HepG2 (cell line): Measurements from ENCODE around the gene KLHL12. TPM values are rescaled to one million over a fixed set of nuclear protein-coding genes. Genes with fewer than 3 reads are reported as not detected.

ENCODE experiments used
- BORCS8-MEF2B ChIP-seq: sonication (generic); formaldehyde crosslinking; IDR thresholded peaks from 2 replicates; pipeline ENCODE4 v1.8.0; 2022; ENCODE audit warnings: mild to moderate bottlenecking, missing genetic modification reagents
- EHMT2 ChIP-seq: fragments of 200-600 bp; sonication (generic); IDR thresholded peaks from 2 replicates; pipeline ENCODE4 v1.7.0; 2017; ENCODE audit warnings: antibody characterized with exemption, low read depth, low read length, borderline replicate concordance
- ETV6 ChIP-seq: sonication (generic); formaldehyde crosslinking; conservative IDR thresholded peaks from 2 replicates; pipeline ENCODE4 v1.4.0; 2020; ENCODE audit warnings: missing genetic modification reagents
- HDAC1 ChIP-seq: sonication (generic); formaldehyde crosslinking; IDR thresholded peaks from 2 replicates; pipeline ENCODE4 v1.5.1; 2020; ENCODE audit warnings: mild to moderate bottlenecking, missing genetic modification reagents
- MIER2 ChIP-seq: IDR thresholded peaks from 2 replicates; pipeline ENCODE4 v1.6.1; 2016; ENCODE audit warnings: missing biosample characterization, missing genetic modification reagents
- RCOR2 ChIP-seq: IDR thresholded peaks from 2 replicates; pipeline ENCODE4 v1.6.1; 2016; ENCODE audit warnings: missing biosample characterization, missing genetic modification reagents
- ZBTB3 ChIP-seq: sonication (generic); formaldehyde crosslinking; IDR thresholded peaks from 2 replicates; pipeline ENCODE4 v1.4.0; 2020; ENCODE audit warnings: low read depth, mild to moderate bottlenecking, moderate library complexity, missing genetic modification reagents, borderline replicate concordance
- ZFP36 ChIP-seq: fragments of 150-350 bp; IDR thresholded peaks from 2 replicates; pipeline ENCODE4 v1.6.1; 2018; ENCODE audit warnings: borderline replicate concordance, low read length, low read depth; ENCODE audit not compliant: partially characterized antibody
- ZFX ChIP-seq: sonication (generic); formaldehyde crosslinking; IDR thresholded peaks from 2 replicates; pipeline ENCODE4 v1.4.0; 2020; ENCODE audit warnings: mild to moderate bottlenecking, low read depth, missing genetic modification reagents, moderate library complexity
- ZFYVE20 ChIP-seq: sonication (generic); formaldehyde crosslinking; IDR thresholded peaks from 2 replicates; pipeline ENCODE4 v1.8.0; 2023; ENCODE audit warnings: low read depth, mild to moderate bottlenecking, moderate library complexity, missing genetic modification reagents, borderline replicate concordance
- ZNF33B ChIP-seq: sonication (generic); formaldehyde crosslinking; IDR thresholded peaks from 2 replicates; pipeline ENCODE4 v1.5.1; 2020; ENCODE audit warnings: mild to moderate bottlenecking, missing genetic modification reagents
- ZNF556 ChIP-seq: sonication (generic); formaldehyde crosslinking; IDR thresholded peaks from 2 replicates; pipeline ENCODE4 v1.4.0; 2020; ENCODE audit warnings: mild to moderate bottlenecking, missing genetic modification reagents, borderline replicate concordance
- ZNF790 ChIP-seq: sonication (generic); formaldehyde crosslinking; IDR thresholded peaks from 2 replicates; pipeline ENCODE4 v1.8.0; 2022; ENCODE audit warnings: missing genetic modification reagents, mild to moderate bottlenecking, borderline replicate concordance
- ZNF878 ChIP-seq: sonication (generic); formaldehyde crosslinking; IDR thresholded peaks from 2 replicates; pipeline ENCODE4 v1.8.1; 2023; ENCODE audit warnings: mild to moderate bottlenecking, missing genetic modification reagents, moderate library complexity
- ZSCAN12 ChIP-seq: sonication (generic); formaldehyde crosslinking; IDR thresholded peaks from 2 replicates; pipeline ENCODE4 v1.9.0; 2021; ENCODE audit warnings: mild to moderate bottlenecking, missing genetic modification reagents
- polyA plus RNA-seq, 8 experiments: library from polyadenylated mRNA; depleted of rRNA in 3 of 8; stranded (reverse) in 7 of 8; unstranded in 1 of 8; fragments of >200 nt; fragmentation: Illumina TruSeq in 4 of 8; extraction: Trizol in 4 of 8; gene quantifications; 2 replicates each; pipeline versions ENCODE4 v1.2.1 to v1.2.3, GENCODE V29; 2011 to 2016; ENCODE audit warnings: low read depth in 4 of 8, missing spikeins in 1 of 8, mixed read lengths in 1 of 8; ENCODE audit not compliant: insufficient read depth in 1 of 8
- total RNA-seq, 5 experiments: library from RNA; depleted of rRNA; stranded (reverse); fragments of >200 nt; fragmentation: Illumina TruSeq; extraction: Trizol; gene quantifications; 2 replicates each; pipeline ENCODE4 v1.2.3, GENCODE V29; 2016; ENCODE audit warnings: low read depth in 1 of 5
- TF ChIP-seq, protein P1 (sequence below): sonication (generic); formaldehyde crosslinking; IDR thresholded peaks from 2 replicates; pipeline ENCODE4 v1.4.0; 2020; ENCODE audit warnings: missing genetic modification reagents, borderline replicate concordance
- TF ChIP-seq, protein P2 (sequence below): sonication (generic); formaldehyde crosslinking; conservative IDR thresholded peaks from 2 replicates; pipeline ENCODE4 v1.4.0; 2020; ENCODE audit warnings: missing genetic modification reagents
- TF ChIP-seq, protein P3 (sequence below): sonication (generic); formaldehyde crosslinking; IDR thresholded peaks from 2 replicates; pipeline ENCODE4 v1.8.0; 2022; ENCODE audit warnings: mild to moderate bottlenecking, missing genetic modification reagents, borderline replicate concordance
- TF ChIP-seq, protein P4 (sequence below), 2 experiments: sonication (generic) in 1 of 2; formaldehyde crosslinking in 1 of 2; IDR thresholded peaks; 2 replicates each; pipeline versions ENCODE4 v1.4.0 to v1.6.1; 2018 to 2020; ENCODE audit warnings: missing genetic modification reagents in 2 of 2, borderline replicate concordance in 1 of 2, low read depth in 1 of 2, mild to moderate bottlenecking in 1 of 2, missing biosample characterization in 1 of 2
- TF ChIP-seq, protein P5 (sequence below): sonication (generic); formaldehyde crosslinking; IDR thresholded peaks from 2 replicates; pipeline ENCODE4 v1.4.0; 2020; ENCODE audit warnings: missing genetic modification reagents

Gene KLHL12
- total and polyA plus RNA-seq, 2 of the 13 experiments (the other 11 are each of a cell fraction or from before 2014, with no cell fraction given), result 19.2 to 25.2 TPM

DNA sequence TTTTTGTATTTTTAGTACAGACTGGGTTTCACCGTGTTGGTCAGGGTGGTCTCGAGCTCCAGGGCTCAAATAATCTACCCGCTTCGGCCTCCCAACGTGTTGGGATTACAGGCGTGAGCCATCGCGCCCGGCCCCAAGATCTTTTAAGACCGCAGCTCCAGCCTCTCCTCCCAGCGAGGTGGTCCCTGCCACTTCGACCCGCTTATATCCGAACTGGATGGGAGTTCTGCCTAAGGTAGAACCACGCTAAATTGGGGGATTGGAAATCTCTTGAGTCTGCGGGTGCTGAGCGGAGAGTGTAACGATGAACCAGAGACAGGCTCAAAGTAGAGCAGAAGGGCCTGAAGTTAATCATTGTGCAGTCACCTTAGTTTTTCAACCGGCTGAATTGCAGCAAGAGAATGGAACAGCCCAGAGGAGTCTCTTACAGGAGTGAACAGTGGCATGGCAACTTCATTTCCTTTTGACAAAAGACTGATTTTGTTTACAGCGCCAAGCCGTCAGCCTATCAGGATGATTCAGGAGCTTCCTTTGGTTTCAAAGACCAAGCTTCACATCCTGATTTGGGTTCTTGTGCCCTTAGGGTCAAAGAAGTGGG is 40.7 kb upstream of the KLHL12 start (continued):
- TF ChIP-seq, protein P1, sequence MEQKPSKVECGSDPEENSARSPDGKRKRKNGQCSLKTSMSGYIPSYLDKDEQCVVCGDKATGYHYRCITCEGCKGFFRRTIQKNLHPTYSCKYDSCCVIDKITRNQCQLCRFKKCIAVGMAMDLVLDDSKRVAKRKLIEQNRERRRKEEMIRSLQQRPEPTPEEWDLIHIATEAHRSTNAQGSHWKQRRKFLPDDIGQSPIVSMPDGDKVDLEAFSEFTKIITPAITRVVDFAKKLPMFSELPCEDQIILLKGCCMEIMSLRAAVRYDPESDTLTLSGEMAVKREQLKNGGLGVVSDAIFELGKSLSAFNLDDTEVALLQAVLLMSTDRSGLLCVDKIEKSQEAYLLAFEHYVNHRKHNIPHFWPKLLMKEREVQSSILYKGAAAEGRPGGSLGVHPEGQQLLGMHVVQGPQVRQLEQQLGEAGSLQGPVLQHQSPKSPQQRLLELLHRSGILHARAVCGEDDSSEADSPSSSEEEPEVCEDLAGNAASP (CRISPR knock-in tag), result no peak
- TF ChIP-seq, protein P2, sequence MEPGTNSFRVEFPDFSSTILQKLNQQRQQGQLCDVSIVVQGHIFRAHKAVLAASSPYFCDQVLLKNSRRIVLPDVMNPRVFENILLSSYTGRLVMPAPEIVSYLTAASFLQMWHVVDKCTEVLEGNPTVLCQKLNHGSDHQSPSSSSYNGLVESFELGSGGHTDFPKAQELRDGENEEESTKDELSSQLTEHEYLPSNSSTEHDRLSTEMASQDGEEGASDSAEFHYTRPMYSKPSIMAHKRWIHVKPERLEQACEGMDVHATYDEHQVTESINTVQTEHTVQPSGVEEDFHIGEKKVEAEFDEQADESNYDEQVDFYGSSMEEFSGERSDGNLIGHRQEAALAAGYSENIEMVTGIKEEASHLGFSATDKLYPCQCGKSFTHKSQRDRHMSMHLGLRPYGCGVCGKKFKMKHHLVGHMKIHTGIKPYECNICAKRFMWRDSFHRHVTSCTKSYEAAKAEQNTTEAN (CRISPR knock-in tag), result no peak
- TF ChIP-seq ETV6 (no peak), ZFP36 (no peak), ZSCAN12 (CRISPR knock-in tag) (no peak), ZNF33B (no peak), EHMT2 (no peak), ZFYVE20 (CRISPR knock-in tag) (no peak), ZNF556 (peak; percentile 52; the same call in 1 of the 2 replicates), ZBTB3 (0 out of 2 replicates have a peak, but pooled peaks have one; percentile 34), BORCS8-MEF2B (CRISPR knock-in tag) (peak; percentile 56; the same call in 1 of the 2 replicates), ZNF878 (CRISPR knock-in tag) (no peak), HDAC1 (no peak), MIER2 (CRISPR knock-in tag) (no peak), ZNF790 (CRISPR knock-in tag) (no peak), ZFX (peak; percentile 47), RCOR2 (CRISPR knock-in tag) (no peak)
- TF ChIP-seq, protein P3, sequence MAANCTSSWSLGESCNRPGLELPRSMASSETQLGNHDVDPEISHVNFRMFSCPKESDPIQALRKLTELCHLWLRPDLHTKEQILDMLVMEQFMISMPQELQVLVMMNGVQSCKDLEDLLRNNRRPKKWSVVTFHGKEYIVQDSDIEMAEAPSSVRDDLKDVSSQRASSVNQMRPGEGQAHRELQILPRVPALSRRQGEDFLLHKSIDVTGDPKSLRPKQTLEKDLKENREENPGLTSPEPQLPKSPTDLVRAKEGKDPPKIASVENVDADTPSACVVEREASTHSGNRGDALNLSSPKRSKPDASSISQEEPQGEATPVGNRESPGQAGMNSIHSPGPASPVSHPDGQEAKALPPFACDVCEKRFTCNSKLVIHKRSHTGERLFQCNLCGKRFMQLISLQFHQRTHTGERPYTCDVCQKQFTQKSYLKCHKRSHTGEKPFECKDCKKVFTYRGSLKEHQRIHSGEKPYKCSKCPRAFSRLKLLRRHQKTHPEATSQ (CRISPR knock-in tag), result no peak
- TF ChIP-seq, protein P4, sequence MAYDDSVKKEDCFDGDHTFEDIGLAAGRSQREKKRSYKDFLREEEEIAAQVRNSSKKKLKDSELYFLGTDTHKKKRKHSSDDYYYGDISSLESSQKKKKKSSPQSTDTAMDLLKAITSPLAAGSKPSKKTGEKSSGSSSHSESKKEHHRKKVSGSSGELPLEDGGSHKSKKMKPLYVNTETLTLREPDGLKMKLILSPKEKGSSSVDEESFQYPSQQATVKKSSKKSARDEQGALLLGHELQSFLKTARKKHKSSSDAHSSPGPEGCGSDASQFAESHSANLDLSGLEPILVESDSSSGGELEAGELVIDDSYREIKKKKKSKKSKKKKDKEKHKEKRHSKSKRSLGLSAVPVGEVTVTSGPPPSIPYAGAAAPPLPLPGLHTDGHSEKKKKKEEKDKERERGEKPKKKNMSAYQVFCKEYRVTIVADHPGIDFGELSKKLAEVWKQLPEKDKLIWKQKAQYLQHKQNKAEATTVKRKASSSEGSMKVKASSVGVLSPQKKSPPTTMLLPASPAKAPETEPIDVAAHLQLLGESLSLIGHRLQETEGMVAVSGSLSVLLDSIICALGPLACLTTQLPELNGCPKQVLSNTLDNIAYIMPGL (CRISPR knock-in tag; IDR thresholded peaks at IDR 0.05; ENCODE audit: borderline replicate concordance in 1 of 2, low read depth in 1 of 2), result no peak
- TF ChIP-seq, protein P5, sequence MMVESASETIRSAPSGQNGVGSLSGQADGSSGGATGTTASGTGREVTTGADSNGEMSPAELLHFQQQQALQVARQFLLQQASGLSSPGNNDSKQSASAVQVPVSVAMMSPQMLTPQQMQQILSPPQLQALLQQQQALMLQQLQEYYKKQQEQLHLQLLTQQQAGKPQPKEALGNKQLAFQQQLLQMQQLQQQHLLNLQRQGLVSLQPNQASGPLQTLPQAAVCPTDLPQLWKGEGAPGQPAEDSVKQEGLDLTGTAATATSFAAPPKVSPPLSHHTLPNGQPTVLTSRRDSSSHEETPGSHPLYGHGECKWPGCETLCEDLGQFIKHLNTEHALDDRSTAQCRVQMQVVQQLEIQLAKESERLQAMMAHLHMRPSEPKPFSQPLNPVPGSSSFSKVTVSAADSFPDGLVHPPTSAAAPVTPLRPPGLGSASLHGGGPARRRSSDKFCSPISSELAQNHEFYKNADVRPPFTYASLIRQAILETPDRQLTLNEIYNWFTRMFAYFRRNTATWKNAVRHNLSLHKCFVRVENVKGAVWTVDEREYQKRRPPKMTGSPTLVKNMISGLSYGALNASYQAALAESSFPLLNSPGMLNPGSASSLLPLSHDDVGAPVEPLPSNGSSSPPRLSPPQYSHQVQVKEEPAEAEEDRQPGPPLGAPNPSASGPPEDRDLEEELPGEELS (CRISPR knock-in tag), result no peak
